ENCODE data around the gene NPAS3. TPM values are rescaled to one million over a fixed set of nuclear protein-coding genes. Genes with fewer than 3 reads are reported as not detected.

Gene NPAS3
- total and polyA plus RNA-seq, 2 of the 8 experiments (the other 6 are each of a cell fraction or from before 2014, with no cell fraction given) = 0.11 to 0.60 TPM

DNA sequence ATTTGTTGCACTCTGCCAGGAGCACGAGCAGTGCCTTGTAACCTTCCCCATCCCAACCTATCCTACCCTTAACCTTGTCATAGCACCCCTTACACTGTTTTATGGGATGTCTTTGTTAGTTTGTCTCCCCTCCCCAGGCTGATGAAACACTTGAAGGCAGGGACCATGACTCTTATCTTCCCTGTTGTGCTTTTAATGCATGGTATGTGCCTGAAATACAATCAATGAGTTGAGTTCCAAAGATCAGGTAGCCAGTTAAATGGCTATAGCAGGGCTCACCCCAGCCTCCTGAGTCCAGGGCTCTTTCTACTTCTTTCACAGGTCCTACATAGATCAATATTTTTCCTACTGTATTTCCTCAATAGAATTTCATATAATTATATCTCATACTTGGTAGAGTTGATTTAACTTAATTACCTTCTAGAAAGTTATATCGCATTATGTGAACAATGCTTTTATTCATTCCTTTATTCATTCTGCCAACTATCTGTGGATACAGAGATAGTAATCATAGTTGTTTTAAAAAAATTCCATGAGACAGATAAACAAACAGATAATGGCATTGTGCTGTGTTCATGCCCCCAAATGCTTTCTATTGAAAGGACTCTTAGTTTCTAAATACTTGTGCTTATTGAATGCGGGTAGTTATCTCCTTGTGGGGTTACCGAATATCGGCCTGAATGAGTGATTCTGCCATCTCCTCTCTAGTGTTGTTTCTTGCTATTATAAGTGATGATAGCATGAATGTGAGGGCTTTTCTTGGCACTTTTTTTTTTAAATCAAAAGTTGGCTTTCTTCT lies 347.4 kb downstream of the NPAS3 start (continued):
- TF ChIP-seq, protein P1, sequence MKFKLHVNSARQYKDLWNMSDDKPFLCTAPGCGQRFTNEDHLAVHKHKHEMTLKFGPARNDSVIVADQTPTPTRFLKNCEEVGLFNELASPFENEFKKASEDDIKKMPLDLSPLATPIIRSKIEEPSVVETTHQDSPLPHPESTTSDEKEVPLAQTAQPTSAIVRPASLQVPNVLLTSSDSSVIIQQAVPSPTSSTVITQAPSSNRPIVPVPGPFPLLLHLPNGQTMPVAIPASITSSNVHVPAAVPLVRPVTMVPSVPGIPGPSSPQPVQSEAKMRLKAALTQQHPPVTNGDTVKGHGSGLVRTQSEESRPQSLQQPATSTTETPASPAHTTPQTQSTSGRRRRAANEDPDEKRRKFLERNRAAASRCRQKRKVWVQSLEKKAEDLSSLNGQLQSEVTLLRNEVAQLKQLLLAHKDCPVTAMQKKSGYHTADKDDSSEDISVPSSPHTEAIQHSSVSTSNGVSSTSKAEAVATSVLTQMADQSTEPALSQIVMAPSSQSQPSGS (IDR thresholded peaks at IDR 0.05; ENCODE audit: low read length) = no peak
- TF ChIP-seq CBX5 (IDR thresholded peaks at IDR 0.05; ENCODE audit: low read depth, low read length) = no peak

Measured in H1 (cell line).